HUES6 (cell line): ENCODE data around the gene GRK2.
"Not testable (repeated sequence)": the region's sequence is repeated elsewhere in the genome, so short reads cannot be mapped to it uniquely, and the experiment has no call there.

Source experiments
- H3K27ac ChIP-seq: 2 replicates; pipeline ENCODE4 v1.7.0; 2013; ENCODE audit warnings: low read depth, mild to moderate bottlenecking, low read length, inconsistent platforms
- H3K27me3 ChIP-seq: 2 replicates; pipeline ENCODE4 v1.6.1; 2013; ENCODE audit warnings: low read length; ENCODE audit not compliant: control insufficient read depth, insufficient read depth
- H3K36me3 ChIP-seq: 2 replicates; pipeline ENCODE4 v1.6.1; 2013; ENCODE audit warnings: low read length; ENCODE audit not compliant: control insufficient read depth, insufficient read depth
- H3K4me1 ChIP-seq: 2 replicates; pipeline ENCODE4 v1.6.1; 2013; ENCODE audit warnings: low read length; ENCODE audit not compliant: control insufficient read depth, insufficient read depth
- H3K4me3 ChIP-seq: 2 replicates; pipeline ENCODE4 v1.5.1; 2013; ENCODE audit warnings: low read depth, low read length
- H3K9ac ChIP-seq: one replicate; pipeline ENCODE4 v1.6.1; 2013; ENCODE audit warnings: mild to moderate bottlenecking, low read length
- H3K9me3 ChIP-seq: 2 replicates; pipeline ENCODE4 v1.6.1; 2013; ENCODE audit warnings: low read depth, low read length; ENCODE audit not compliant: control insufficient read depth, insufficient read depth

Gene GRK2

DNA sequence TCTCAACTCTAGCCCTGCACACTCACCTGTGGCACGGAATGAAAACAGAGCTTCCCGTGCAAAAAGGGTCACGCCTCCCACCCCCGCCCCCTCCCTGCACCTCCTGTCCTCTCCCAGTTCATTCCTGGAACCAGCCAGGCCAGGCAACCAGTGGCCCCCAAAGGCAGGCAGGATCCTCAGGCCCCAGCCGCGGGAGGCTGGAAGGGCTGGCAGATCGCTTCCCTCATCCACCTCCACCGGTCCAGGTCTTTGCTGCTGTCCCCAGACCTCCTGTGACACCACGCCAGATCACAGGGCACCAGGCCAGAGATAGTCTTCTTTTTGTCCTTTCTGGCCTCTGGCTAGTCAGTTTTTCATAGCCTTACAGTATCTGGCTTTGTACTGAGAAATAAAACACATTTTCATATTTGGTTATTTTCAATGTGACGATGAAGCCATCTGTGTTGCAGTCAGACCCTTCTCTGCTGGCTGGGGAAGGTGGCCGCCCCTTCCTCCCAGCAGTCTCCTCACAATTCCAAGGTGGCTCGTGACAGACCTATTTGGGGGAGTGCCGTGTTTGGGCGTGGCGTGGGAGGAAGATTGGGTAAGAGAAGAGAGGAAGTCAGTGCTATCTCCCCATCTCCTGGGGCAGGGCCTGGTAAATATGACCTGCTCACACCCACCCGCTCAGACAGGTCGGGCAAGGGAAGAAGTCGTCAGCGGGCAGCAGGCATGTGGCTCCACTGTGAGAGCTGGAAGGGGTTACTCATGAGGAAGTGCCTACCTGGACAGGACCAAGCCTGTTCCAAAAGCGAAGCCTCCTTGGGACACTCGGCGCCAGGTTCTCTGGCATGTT is 46.1 kb downstream of the GRK2 start:
- no peak overlapping the region for H3K27ac ChIP-seq
- H3K9ac ChIP-seq: no peak overlapping the region
- H3K4me1 ChIP-seq: no peaks in the 10 kb centered on the region
- H3K4me3 ChIP-seq: no peak overlapping the region
- H3K36me3 ChIP-seq: peaks cover 36% of the 10 kb centered on the region
- no peaks in the 10 kb centered on the region for H3K9me3 ChIP-seq
- H3K27me3 ChIP-seq: no peaks in the 10 kb centered on the region

GRCh38 chr11:67313125-67313890 is 47.0 kb downstream of the GRK2 start:
- H3K4me3 ChIP-seq: no peak overlapping the region
- H3K27me3 ChIP-seq: peaks cover 6% of the 10 kb centered on the region
- no peaks in the 10 kb centered on the region for H3K9me3 ChIP-seq
- H3K4me1 ChIP-seq: peaks cover 2% of the 10 kb centered on the region; the same call in 1 of the 2 replicates
- H3K9ac ChIP-seq: no peak overlapping the region
- no peak overlapping the region for H3K27ac ChIP-seq
- peaks cover 27% of the 10 kb centered on the region for H3K36me3 ChIP-seq

DNA sequence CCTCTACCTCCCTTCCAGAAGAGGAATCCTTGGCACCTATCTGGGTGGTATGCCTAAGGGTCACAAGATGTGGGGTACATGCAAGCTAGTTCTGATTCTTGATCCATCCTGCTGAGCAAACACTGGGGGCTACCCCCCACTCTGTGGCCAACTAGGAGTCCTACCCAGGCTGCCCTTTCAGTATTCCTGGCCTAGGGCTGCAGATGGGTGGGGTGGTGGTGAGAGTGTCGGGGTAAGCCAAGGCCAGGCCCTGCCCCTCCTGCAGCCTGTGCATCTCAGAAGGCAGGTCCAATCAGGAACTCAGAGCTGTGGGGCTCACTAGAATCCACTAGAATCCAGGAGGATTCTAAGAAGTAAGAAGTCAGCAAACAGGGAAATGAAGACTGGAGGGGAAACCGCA is 47.9 kb downstream of the GRK2 start:
- no peak overlapping the region for H3K27ac ChIP-seq
- H3K27me3 ChIP-seq: peaks cover 15% of the 10 kb centered on the region
- peaks cover 4% of the 10 kb centered on the region; the same call in 1 of the 2 replicates for H3K4me1 ChIP-seq
- H3K9ac ChIP-seq: no peak overlapping the region
- no peaks in the 10 kb centered on the region for H3K9me3 ChIP-seq
- H3K4me3 ChIP-seq: no peak overlapping the region
- peaks cover 18% of the 10 kb centered on the region for H3K36me3 ChIP-seq

DNA sequence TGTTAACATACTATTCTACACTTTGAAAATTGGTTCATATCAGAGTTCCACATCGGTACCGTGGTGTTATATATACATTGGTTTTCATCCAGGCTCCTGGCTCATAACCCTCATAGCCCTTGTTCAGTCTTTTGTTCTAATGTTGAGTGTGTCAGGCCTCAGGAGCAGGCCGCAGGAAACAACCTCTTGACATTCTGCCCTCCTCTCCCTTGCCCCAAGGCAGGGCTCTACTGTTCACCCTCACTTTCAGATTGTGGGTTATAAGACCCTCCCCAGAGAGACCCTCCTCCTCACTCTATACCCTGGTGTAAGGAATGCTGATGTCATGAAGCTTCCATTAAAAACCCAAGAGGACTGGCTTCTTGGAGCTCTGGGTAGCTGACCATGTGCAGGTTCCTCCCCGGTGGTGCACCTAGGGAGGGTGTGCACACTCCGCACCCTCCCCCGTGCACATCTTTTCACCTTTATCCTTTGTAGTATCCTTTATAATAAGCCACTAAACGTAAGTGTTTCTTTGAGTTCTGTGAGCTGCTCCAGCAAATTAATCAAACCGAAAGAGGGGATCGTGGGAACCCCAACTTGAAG is 49.1 kb downstream of the GRK2 start:
- Histone ChIP-seq H3K9ac (no peak overlapping the region), H3K27ac (no peak overlapping the region), H3K27me3 (peaks cover 27% of the 10 kb centered on the region), H3K4me3 (no peak overlapping the region), H3K4me1 (peaks cover 4% of the 10 kb centered on the region; the same call in 1 of the 2 replicates), H3K36me3 (peaks cover 8% of the 10 kb centered on the region), H3K9me3 (no peaks in the 10 kb centered on the region)

- Histone ChIP-seq H3K4me1 (peaks cover 4% of the 10 kb centered on the region; the same call in 1 of the 2 replicates), H3K27me3 (peaks cover 35% of the 10 kb centered on the region), H3K27ac (no peak overlapping the region), H3K4me3 (peak overlapping the region; percentile 78), H3K9me3 (no peaks in the 10 kb centered on the region), H3K36me3 (peaks cover 1% of the 10 kb centered on the region; the same call in 1 of the 2 replicates), H3K9ac (peak overlapping the region; percentile 62)
Measured at GRCh38 chr11:67316882-67317204, 50.6 kb downstream of the GRK2 start.

GRCh38 chr11:67317205-67317887 is 51.1 kb downstream of the GRK2 start:
- Histone ChIP-seq H3K27me3 (peaks cover 35% of the 10 kb centered on the region), H3K27ac (no peak overlapping the region), H3K4me1 (peaks cover 4% of the 10 kb centered on the region; the same call in 1 of the 2 replicates), H3K36me3 (no peaks in the 10 kb centered on the region), H3K4me3 (peak overlapping the region; percentile 78), H3K9ac (peak overlapping the region; percentile 62), H3K9me3 (no peaks in the 10 kb centered on the region)

DNA sequence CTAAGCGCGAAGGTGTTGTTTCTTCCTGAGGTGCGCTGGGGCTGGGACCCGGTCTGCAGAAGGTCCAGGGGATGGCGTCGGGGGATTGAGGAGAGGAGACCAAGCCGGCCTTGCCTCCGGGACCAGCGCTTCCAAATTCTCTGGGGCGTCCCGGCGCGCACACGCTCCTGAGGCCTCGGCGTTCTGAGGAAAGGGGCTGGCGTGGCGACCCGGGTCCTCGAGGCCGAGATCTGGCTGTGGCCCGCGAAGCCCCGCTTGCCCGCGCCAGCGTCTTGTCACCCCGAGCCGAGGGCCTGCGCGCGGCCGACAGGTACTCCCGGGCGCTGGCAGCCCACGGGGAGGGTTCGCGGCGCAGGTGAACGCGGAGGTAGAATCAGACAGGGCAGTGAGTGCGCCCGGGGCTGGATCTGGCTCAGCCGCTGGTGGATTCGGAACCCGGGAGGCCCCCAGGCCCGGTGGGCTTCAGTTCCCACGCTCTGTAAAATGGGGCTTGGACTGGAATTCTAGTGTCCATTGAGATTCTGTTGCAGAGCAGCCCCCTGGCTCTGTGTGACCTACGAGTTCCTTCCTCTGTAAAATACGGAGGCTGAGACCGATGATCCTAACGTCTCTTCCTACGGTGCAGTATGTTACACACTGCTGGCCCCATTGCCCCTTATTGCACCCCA is 51.7 kb downstream of the GRK2 start:
- H3K4me3 ChIP-seq: peak overlapping the region; percentile 78
- peaks cover 36% of the 10 kb centered on the region for H3K27me3 ChIP-seq
- H3K27ac ChIP-seq: no peak overlapping the region
- peak overlapping the region; percentile 25 for H3K9ac ChIP-seq
- H3K9me3 ChIP-seq: no peaks in the 10 kb centered on the region
- peaks cover 4% of the 10 kb centered on the region; the same call in 1 of the 2 replicates for H3K4me1 ChIP-seq
- no peaks in the 10 kb centered on the region for H3K36me3 ChIP-seq

DNA sequence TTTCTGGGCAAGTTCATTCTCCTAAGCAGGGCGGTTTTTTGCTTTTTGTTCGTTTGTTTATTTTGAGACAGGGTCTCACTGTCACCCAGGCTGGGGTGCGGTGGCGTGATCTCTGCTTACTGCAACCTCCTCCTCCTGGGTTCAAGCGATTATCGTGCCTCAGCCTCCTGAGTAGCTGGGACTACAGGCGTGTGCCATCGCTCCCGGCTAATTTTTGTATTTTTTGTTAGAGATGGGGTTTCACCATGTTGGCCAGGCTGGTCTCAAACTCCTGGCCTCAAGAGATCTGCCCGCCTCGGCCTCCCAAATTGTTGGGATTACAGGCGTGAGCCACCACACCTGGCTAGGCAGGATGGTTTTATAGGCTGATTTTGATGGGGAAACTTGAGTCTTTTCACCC is 52.6 kb downstream of the GRK2 start:
- not testable (repeated sequence) for H3K9me3 ChIP-seq, H3K36me3 ChIP-seq, H3K27ac ChIP-seq, H3K4me1 ChIP-seq, H3K9ac ChIP-seq, H3K4me3 ChIP-seq
- peaks cover 38% of the 10 kb centered on the region for H3K27me3 ChIP-seq

DNA sequence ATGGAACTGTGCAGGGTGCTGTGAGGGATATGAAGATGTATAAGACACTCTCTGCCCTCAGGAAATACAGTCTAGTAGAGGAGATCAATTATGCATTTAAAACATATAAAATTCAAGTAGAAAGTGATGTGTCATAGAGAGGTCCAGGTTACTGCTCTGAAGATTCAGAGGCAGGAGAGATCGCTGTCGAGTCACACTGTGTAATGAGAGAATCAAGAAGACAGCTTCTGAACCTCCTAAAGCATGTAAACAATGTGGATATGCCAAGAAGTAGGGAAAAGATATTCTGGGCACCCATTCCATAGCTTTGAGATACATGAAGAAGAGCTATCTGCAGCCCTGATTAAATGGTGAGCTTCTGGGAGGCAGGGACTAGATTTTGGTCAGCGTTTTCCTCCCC is 53.7 kb downstream of the GRK2 start:
- Histone ChIP-seq H3K27me3 (peaks cover 38% of the 10 kb centered on the region), H3K27ac (no peak overlapping the region), H3K9me3 (no peaks in the 10 kb centered on the region), H3K4me1 (peaks cover 4% of the 10 kb centered on the region; the same call in 1 of the 2 replicates), H3K9ac (no peak overlapping the region), H3K36me3 (no peaks in the 10 kb centered on the region), H3K4me3 (no peak overlapping the region)

DNA sequence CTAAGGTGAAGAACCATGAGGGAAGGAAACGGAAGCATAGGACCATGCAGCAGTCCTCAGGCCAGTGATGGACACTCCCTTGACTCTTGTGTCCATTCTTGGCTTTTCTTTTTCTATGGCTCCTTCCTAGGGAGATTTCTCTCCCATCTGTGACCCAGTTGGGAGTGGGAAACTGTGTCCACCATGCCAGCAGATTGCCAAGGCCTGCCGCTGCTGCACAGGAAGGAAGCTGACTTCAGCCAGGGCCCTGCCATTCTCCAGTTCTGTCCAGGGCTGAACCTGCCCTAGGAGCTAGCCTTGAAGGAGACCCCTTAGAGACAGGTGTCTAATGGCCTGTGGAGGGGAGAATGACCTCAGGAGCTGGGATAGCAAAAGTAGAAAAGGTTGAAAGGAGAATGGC is 54.4 kb downstream of the GRK2 start:
- peaks cover 38% of the 10 kb centered on the region for H3K27me3 ChIP-seq
- H3K4me1 ChIP-seq: peaks cover 4% of the 10 kb centered on the region; the same call in 1 of the 2 replicates
- no peak overlapping the region for H3K4me3 ChIP-seq
- no peak overlapping the region for H3K27ac ChIP-seq
- H3K9me3 ChIP-seq: no peaks in the 10 kb centered on the region
- H3K36me3 ChIP-seq: no peaks in the 10 kb centered on the region
- H3K9ac ChIP-seq: no peak overlapping the region
